Spleen (tissue), 7 donors: ENCODE results near the gene IRGQ.

Source experiments
- POLR2A ChIP-seq, 3 donors: fragments of 450-650 bp; IDR thresholded peaks; one replicate each; pipeline ENCODE4 v1.5.1; 2017; ENCODE audit warnings: antibody characterized with exemption in 3 of 3, mild to moderate bottlenecking in 1 of 3
- POLR2AphosphoS5 ChIP-seq, 3 donors: sonication (generic); formaldehyde crosslinking; IDR thresholded peaks; one replicate each; pipeline ENCODE4 v1.5.1; 2017; ENCODE audit warnings: antibody characterized with exemption in 3 of 3
- TF ChIP-seq, protein P1 (sequence below), 11 experiments: fragments of 200-600 bp in 7 of 11; fragments of 450-650 bp in 4 of 11; sonication (generic) in 4 of 11; IDR thresholded peaks in 8 of 11; conservative IDR thresholded peaks in 3 of 11; 1 replicate in 7 of 11; 2 replicates in 4 of 11; pipeline versions ENCODE4 v1.4.0 to v1.8.0; 2016 to 2021; ENCODE audit warnings: antibody characterized with exemption in 11 of 11, inconsistent platforms in 4 of 11, mild to moderate bottlenecking in 1 of 11
- donor health status: DM: no; HTN: no; CAD: no; lungs with moderate emphysema.
- donor health status: DM: no; HTN: no; CAD: no.
- donor health status: DM: no; HTN: no; CAD: no.

DNA sequence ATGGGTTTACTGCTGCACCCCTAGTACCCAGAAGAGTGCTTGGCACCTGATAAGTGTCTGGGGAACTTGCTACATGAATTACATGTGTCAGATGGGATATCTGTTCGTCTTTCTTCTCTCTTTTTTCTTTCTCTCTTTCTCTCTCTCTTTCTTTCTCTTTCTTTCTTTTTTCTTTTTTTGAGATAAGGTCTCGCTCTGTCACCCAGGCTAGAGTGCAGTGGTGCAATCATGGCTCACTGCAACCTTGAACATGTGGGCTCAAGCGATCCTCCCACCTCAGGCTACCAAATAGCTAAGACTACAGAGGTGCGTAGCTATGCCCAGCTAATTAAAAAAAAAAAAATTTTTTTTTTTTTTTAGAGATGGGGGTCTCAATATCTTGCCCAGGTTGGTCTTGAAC lies 37.6 kb upstream of the IRGQ start:
- TF ChIP-seq, protein P1, sequence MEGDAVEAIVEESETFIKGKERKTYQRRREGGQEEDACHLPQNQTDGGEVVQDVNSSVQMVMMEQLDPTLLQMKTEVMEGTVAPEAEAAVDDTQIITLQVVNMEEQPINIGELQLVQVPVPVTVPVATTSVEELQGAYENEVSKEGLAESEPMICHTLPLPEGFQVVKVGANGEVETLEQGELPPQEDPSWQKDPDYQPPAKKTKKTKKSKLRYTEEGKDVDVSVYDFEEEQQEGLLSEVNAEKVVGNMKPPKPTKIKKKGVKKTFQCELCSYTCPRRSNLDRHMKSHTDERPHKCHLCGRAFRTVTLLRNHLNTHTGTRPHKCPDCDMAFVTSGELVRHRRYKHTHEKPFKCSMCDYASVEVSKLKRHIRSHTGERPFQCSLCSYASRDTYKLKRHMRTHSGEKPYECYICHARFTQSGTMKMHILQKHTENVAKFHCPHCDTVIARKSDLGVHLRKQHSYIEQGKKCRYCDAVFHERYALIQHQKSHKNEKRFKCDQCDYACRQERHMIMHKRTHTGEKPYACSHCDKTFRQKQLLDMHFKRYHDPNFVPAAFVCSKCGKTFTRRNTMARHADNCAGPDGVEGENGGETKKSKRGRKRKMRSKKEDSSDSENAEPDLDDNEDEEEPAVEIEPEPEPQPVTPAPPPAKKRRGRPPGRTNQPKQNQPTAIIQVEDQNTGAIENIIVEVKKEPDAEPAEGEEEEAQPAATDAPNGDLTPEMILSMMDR (IDR thresholded peaks at IDR 0.05 in 8 of 11, conservative IDR thresholded peaks at IDR 0.05 in 3 of 11) = no peak
- TF ChIP-seq POLR2A (IDR thresholded peaks at IDR 0.05) = no peak
- TF ChIP-seq POLR2AphosphoS5 (IDR thresholded peaks at IDR 0.05) = no peak
